Nephron progenitor cell (in vitro differentiated cells): ENCODE results near the gene PPHLN1.

Experiments
- DNase-seq: peaks from one replicate; pipeline ENCODE4 v3.0.0; 2021
- H3K27ac Mint-ChIP-seq: 2 replicates; pipeline ENCODE4 v1.8.0; 2021; ENCODE audit warnings: mild to moderate bottlenecking, moderate library complexity, mixed read lengths
- H3K27me3 Mint-ChIP-seq: 2 replicates; pipeline ENCODE4 v1.8.0; 2021; ENCODE audit warnings: mild to moderate bottlenecking, low read depth, mixed read lengths; ENCODE audit not compliant: poor library complexity
- H3K36me3 Mint-ChIP-seq: 2 replicates; pipeline ENCODE4 v1.8.0; 2021; ENCODE audit warnings: low read depth, mixed read lengths
- H3K4me1 Mint-ChIP-seq: 2 replicates; pipeline ENCODE4 v1.8.0; 2021; ENCODE audit warnings: mixed read lengths
- H3K4me3 Mint-ChIP-seq: 2 replicates; pipeline ENCODE4 v1.8.0; 2021; ENCODE audit warnings: mild to moderate bottlenecking, moderate library complexity, mixed read lengths
- H3K9me3 Mint-ChIP-seq: 2 replicates; pipeline ENCODE4 v1.8.0; 2021; ENCODE audit warnings: mild to moderate bottlenecking, moderate library complexity, mixed read lengths
- TF ChIP-seq, protein P1 (sequence below): fragments of 200-600 bp; sonication (generic); IDR thresholded peaks from 2 replicates; pipeline ENCODE4 v1.5.0; 2021; ENCODE audit warnings: antibody characterized with exemption

The PPHLN1 gene

DNA sequence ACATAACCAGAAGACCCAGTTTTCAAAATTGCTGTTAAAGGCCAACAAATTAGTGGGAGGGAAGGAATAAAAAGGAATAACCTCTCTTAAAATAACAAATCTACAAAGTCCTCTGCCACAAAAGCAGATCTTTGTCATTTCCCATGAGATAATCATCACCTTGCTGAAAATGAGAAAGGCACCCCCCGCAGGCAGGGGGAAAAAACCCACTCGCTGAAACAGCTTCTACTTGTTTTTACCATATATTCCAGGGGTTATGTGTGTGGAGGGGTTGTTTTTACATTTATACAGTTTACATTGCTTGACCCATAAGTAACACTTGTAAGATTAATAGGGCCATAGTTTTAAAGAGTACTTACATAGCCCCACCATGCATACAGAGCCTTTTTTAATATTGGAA is 132.6 kb downstream of the PPHLN1 start:
- Mint-ChIP-seq H3K9me3 (no peaks in the 10 kb centered on the region), H3K27ac (peak overlapping the region; percentile 78), H3K4me1 (no peaks in the 10 kb centered on the region), H3K36me3 (peaks cover 70% of the 10 kb centered on the region), H3K27me3 (no peaks in the 10 kb centered on the region), H3K4me3 (no peak overlapping the region)
- TF ChIP-seq, protein P1, sequence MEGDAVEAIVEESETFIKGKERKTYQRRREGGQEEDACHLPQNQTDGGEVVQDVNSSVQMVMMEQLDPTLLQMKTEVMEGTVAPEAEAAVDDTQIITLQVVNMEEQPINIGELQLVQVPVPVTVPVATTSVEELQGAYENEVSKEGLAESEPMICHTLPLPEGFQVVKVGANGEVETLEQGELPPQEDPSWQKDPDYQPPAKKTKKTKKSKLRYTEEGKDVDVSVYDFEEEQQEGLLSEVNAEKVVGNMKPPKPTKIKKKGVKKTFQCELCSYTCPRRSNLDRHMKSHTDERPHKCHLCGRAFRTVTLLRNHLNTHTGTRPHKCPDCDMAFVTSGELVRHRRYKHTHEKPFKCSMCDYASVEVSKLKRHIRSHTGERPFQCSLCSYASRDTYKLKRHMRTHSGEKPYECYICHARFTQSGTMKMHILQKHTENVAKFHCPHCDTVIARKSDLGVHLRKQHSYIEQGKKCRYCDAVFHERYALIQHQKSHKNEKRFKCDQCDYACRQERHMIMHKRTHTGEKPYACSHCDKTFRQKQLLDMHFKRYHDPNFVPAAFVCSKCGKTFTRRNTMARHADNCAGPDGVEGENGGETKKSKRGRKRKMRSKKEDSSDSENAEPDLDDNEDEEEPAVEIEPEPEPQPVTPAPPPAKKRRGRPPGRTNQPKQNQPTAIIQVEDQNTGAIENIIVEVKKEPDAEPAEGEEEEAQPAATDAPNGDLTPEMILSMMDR = no peak
- no peak for DNase-seq

GRCh38 chr12:42459336-42459847 is 133.4 kb downstream of the PPHLN1 start:
- H3K9me3 Mint-ChIP-seq = no peaks in the 10 kb centered on the region
- no peaks in the 10 kb centered on the region for H3K27me3 Mint-ChIP-seq
- no peak overlapping the region for H3K4me3 Mint-ChIP-seq
- H3K4me1 Mint-ChIP-seq = no peaks in the 10 kb centered on the region
- peak overlapping the region; percentile 89 for H3K27ac Mint-ChIP-seq
- TF ChIP-seq, protein P1 = no peak
- DNase-seq = no peak
- peaks cover 78% of the 10 kb centered on the region for H3K36me3 Mint-ChIP-seq

GRCh38 chr12:42462486-42462885 is 136.5 kb downstream of the PPHLN1 start:
- H3K4me3 Mint-ChIP-seq = no peak overlapping the region
- no peak overlapping the region for H3K27ac Mint-ChIP-seq
- H3K9me3 Mint-ChIP-seq = no peaks in the 10 kb centered on the region
- no peak for DNase-seq
- H3K4me1 Mint-ChIP-seq = peaks cover 6% of the 10 kb centered on the region
- TF ChIP-seq, protein P1 = no peak
- peaks cover 86% of the 10 kb centered on the region for H3K36me3 Mint-ChIP-seq
- H3K27me3 Mint-ChIP-seq = no peaks in the 10 kb centered on the region

DNA sequence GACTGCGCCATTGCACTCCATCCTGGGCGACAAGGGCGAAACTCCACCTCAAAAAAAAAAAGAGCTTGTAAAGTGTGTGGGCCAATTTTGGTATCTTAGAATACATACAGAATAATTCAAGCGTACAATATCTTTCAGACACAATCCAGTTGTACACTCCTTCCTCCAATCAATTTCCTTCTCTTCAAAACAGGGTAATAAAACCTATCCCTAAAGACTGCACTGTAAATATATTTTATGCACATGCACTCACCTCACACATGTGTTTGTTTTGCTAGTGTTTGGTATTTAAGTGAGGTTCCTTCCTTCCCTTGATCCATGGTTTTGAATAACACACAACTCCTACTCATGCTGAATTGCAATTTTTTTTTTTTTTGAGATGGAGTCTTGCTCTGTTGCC is 137.7 kb downstream of the PPHLN1 start:
- TF ChIP-seq, protein P1 = no peak
- no peak overlapping the region for H3K27ac Mint-ChIP-seq
- H3K4me1 Mint-ChIP-seq = peaks cover 9% of the 10 kb centered on the region
- H3K4me3 Mint-ChIP-seq = no peak overlapping the region
- no peaks in the 10 kb centered on the region for H3K27me3 Mint-ChIP-seq
- DNase-seq = no peak
- peaks cover 86% of the 10 kb centered on the region for H3K36me3 Mint-ChIP-seq
- H3K9me3 Mint-ChIP-seq = no peaks in the 10 kb centered on the region

DNA sequence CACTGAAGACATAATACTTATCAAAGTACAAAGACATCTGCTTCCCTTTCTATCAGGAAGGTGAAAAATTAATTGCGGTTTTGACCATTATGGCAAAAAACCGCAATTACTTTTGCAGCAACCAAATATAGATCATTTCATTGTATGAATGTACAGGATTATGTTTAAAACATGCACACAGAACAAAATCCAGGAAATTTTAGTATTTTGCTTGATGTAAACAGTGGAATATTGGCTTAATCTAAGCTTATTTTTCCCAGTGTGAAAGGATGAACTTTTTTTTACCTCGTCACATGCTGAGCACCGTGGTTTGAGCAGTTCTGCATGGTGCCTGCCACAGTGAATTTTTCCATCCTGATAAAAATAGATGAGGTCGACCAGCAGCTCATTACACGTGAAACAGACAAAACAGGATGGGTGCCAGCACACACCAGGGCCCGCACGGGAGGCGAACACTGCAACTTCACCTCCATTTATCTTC is 142.4 kb downstream of the PPHLN1 start:
- TF ChIP-seq, protein P1 = no peak
- Mint-ChIP-seq H3K4me3 (no peak overlapping the region), H3K27me3 (peaks cover 3% of the 10 kb centered on the region), H3K27ac (no peak overlapping the region), H3K9me3 (no peaks in the 10 kb centered on the region), H3K36me3 (peaks cover 76% of the 10 kb centered on the region), H3K4me1 (peaks cover 56% of the 10 kb centered on the region)
- DNase-seq = no peak

DNA sequence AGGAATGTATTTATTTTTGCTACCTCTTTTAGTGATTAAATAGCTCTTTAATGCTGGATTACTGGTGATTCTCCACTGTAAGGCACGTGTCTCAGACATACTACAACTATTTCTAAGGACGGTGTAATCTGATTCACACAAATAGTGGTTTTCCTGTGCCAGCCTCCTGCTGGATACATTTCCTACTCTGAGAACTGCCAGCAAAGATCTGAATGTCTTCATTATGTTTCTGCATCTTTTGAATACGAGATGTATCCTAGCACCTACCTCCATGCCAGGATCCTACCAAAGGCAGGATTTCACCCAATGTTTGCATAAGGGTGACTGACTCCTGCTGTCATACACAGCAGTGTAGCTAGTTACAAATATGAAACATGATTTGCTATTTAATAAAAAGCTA is 143.0 kb downstream of the PPHLN1 start:
- TF ChIP-seq, protein P1 = no peak
- no peaks in the 10 kb centered on the region for H3K9me3 Mint-ChIP-seq
- H3K4me1 Mint-ChIP-seq = peaks cover 62% of the 10 kb centered on the region
- DNase-seq = no peak
- no peak overlapping the region for H3K4me3 Mint-ChIP-seq
- H3K36me3 Mint-ChIP-seq = peaks cover 71% of the 10 kb centered on the region
- peak overlapping the region; percentile 90 for H3K27ac Mint-ChIP-seq
- peaks cover 3% of the 10 kb centered on the region for H3K27me3 Mint-ChIP-seq
